Central memory CD4-positive, alpha-beta T cell (primary cell): ENCODE data around the gene RSPH10B.
"Not testable (repeated sequence)": the region's sequence is repeated elsewhere in the genome, so short reads cannot be mapped to it uniquely, and the experiment has no call there.

Source experiments
- DNase-seq: peaks from one replicate; pipeline ENCODE4 v3.0.0; 2022
- total RNA-seq, 3 experiments: gene quantifications; one replicate each; lab custom pipeline; 2026; lab: John Stamatoyannopoulos, UW

RSPH10B gene
- total RNA-seq, result 0.05 to 0.19 (median 0.07) reads per million in 3 experiments

- not testable (repeated sequence) for DNase-seq
Measured at GRCh38 chr7:5970347-5970911, at the start of gene RSPH10B. TSS of gene RSPH10B (minus strand) at chr7:5970689. CDS start at chr7:5967116, 3,573 bp downstream.

- DNase-seq, result no peak
Measured at GRCh38 chr7:6016653-6016966, 46.1 kb upstream of the RSPH10B start.

- DNase-seq, result no peak
Measured at GRCh38 chr7:6015917-6016652, 45.6 kb upstream of the RSPH10B start.

DNA sequence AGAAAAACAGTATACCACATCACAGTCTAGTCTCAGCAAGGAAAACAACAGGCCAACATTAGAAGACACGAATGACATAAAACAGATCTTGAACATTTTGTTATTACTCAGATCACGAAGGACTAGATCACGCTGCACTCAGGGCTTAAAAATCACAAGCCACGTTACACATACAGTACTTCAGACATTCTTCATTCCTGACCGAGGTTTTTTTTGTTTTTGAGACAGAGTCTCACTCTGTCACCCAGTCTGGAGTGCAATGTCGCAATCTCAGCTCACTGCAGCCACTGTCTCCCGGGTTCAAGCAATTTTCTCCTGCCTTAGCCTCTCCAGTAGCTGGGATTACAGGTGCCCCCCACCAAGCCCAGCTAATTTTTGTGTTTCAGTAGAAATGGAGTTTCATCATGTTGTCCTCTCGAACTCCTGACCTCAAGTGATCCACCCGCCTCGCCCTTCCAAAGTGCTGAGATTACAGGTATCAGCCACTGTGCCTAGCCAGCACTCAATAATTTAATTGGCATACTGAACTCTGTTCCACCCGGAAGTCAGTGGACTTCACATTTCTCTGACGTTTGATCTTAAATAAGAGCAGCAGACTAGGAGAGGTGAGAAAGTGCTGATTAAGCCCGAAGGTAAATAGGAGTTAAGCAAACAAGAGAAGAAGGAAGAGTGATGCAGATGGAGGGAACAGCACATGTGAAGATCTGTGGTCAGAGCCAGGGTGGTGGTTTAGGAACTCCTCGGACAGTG lies 42.0 kb upstream of the RSPH10B start:
- no peak for DNase-seq

GRCh38 chr7:6011541-6011940 lies 41.1 kb upstream of the RSPH10B start:
- DNase-seq, result no peak

DNA sequence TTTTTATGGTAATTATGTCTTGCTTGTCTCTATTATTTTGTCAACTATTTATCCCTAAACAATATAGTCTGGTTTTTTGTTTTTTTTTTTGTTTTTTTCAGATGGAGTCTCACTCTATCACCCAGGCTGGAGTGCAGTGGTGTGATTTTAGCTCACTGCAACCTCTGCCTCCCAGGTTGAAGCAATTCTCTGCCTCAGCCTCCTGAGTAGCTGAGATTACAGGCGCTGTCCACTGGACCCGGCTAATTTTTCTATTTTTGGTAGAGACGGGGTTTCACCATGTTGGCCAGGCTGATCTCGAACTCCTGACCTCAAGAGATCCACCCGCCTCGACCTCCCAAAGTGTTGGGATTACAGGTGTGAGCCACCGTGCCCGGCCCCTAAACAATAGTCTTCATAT lies 39.9 kb upstream of the RSPH10B start:
- not testable (repeated sequence) for DNase-seq

- DNase-seq, result peak; percentile 94
Measured at GRCh38 chr7:6008668-6009611, 38.5 kb upstream of the RSPH10B start, which contains the start of the genes AIMP2 and PMS2. TSS of gene AIMP2 (plus strand) at chr7:6009272. CDS start at chr7:6009364, 92 bp downstream. TSS of gene PMS2 (minus strand) at chr7:6009049. CDS start at chr7:6009019, 30 bp downstream.

DNA sequence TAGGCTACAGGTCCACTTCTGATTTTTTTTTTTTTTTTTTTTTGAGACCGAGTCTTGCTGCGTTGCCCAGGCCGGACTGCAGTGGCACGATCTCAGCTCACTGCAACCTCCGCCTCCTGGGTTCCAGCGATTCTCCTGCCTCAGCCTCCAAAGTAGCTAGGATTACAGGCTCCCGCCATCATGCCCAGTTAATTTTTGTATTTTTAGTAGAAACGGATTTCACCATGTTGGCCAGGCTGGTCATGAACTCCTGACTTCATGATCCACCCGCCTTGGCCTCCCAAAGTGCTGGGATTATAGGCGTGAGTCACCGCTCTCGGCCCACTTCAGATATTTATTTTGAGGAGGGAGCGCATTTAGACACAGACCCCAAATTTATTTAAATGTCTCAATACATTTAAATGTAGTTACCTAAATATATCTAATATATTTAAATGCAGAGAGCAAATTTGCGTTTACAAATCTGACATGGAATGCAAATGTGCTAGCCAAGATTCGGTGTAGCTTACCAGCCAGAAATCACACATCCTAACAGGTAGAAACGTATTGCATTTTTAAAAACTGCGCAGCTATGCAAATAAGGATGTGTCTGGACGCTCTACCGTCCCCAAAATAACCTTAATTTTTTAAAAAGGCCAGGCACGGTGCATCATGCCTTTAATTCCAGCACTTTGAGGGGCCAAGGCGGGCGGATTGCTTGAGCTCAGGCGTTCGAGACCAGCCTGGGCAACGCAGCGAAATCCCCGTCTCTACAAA lies 37.5 kb upstream of the RSPH10B start:
- not testable (repeated sequence) for DNase-seq

DNA sequence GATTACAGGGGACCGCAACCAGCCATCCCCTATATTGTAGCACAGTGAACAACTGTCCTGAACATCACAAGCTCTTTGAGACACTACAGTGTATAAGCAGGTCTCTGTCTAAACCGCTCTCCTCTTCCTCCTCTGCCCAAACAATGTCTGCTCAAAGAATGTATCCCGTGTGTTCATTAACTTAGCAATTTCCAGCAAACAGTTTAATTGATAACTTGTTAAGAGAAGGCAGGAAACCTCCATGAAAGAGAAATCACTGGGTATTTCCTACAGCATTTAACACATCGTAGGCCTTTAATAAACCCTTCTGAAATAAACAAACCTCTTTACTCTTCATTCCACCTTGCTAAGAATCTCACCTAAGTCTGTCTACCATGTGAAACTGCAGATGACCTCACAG lies 36.9 kb upstream of the RSPH10B start:
- DNase-seq, result no peak

DNA sequence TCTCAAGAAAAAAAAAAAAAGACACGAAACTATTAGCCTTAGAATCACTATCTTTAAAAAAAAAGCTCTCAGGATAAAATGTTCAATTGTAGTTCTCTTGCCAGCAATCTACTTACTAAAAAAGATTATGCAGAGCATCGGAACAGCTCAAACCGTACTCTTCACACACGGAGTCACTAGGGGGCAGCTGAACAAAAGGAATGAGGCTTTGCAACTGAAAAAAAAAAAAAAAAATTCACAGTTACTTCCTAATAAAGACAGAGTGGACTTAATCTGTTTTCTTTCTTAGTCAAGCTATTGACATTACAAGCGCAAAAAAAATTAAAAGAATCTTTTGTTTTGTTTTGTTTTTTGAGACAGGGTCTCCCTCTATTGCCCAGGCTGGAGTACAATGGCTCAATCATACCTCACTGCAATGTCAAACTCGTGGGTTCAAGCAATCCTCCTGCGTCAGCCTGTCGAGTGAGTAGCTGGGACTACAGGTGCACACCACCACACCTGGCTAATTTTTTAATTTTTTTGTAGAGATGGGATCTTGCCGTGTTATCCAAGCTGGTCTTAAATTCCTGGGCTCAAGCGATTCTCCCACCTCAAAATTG lies 26.8 kb upstream of the RSPH10B start:
- DNase-seq, result peak; percentile 50

DNA sequence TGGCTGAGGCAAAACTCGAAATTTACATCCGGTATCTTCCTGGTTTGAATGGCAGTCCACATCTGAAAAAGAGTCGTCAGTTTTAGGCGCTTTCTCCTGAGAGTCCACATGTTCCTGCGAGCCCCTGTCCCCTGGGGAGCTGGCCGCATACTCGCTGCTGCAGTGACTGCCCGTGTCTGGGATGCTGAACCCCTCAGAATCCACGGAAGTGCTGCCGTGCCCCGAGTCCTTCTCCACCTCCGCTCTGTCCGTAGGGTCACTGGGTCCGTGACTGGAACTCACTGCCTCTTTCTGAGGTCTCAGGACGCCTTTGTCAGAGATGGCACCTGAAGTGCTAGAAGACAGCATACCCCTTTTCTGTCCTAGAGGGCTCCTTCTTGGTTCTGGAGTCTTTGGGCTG lies 16.6 kb upstream of the RSPH10B start:
- DNase-seq, result not testable (repeated sequence)

DNA sequence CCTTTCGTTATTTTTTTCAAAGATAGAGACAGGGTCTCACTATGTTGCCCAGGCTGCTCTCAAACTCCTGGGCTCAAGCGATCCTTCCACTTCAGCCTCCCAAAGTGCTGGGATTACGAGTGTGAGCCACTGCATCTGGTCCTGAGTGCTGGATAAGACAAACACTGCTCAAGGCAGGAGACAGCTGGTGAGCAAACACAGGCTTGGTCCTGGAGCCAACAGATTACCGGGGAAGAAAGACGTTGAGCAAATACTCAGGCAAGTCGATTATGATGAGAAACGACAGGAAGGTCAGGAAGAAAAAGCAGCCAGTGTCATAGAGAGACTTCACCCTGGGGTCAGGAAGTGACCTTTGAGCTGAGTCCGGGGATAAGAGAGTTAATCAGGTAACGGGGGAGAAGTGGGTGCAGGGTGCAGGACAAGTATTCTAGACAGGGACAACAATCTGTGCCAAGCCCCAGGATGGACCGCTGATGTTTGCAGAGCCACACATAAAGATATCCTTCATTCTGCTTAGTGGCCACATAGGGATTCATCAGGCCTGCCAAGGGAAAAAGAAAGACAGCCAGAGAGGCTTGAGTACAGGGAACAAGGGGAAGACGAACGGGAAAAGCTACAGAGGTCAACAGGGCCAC lies 9.3 kb upstream of the RSPH10B start:
- not testable (repeated sequence) for DNase-seq

DNA sequence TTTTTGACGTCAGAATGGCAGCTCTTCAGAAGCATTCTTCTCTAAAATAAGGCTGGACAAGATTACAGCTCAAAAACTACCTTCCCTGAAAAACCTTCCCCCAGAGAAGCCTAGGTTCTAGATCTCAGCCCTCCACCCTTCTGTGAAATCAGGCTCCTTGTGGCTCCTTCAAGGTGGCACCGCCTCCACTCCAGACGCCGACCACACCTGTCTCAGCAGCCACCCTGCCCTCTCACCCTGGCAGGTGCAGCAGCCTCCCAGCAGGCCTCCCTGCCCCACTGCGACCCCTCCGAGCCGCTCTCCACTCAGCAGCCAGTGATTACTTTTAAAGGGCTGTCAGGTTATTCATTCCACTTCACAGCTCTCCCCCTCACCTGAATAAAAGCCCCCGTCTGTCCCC lies 3.1 kb upstream of the RSPH10B start:
- not testable (repeated sequence) for DNase-seq

- not testable (repeated sequence) for DNase-seq
Measured at GRCh38 chr7:5963810-5964209, 6.7 kb downstream of the RSPH10B start.

GRCh38 chr7:5963205-5963604 lies 7.3 kb downstream of the RSPH10B start:
- DNase-seq, result not testable (repeated sequence)

GRCh38 chr7:5934945-5935450 lies 35.5 kb downstream of the RSPH10B start:
- DNase-seq, result not testable (repeated sequence)

DNA sequence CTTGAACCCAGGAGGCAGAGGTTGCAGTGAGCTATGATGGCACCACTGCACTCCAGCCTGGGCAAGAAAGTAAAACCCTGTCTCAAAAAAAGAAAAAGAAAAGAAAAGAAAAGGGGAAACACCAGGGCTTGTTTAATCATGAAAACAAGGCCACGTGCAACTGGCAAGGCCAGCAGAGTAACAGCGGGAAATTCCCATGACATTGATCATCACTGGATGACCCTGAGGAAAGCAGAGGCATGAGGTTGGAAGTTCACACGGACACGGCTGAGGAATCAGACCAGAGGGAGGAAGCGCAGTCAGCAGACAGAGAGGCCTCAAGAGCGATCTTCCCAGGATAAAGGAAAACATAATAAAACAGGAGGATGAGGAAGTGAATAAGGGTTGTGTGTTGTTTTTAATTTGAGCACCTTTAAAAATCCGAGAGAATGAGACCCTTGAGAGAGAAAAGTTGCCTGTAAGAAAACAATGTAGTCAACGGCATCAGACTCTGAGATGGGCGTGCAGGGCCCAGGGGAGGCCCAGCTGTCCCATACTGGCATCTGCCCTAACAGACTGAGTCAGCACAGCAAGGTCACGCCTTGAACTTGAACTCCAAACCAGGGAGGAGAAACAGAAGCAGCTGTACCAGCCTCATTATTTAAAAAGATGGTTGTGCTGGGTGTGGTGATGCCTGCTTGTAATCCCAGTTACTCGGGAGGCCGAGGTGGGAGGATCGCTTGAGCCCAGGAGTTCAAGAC lies 38.4 kb downstream of the RSPH10B start:
- not testable (repeated sequence) for DNase-seq

DNA sequence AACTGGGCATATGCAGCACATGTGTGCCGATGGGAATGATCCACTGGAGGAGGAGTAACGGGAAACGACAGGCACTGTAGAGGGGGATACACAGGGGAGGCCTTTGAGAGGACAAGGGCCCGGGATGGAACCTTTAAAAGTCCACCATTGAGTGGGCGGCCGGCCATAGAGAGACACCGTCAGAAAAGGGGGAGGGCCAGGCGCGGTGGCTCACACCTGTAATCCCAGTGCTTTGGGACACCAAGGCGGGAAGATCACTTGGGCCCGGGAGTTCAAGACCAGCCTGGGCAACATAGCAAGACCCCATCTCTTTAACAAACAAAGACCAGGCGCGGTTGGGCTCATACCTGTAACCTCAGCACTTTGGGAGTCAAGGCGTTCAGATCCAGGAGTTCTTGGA lies 39.2 kb downstream of the RSPH10B start:
- not testable (repeated sequence) for DNase-seq

GRCh38 chr7:5930290-5930689 lies 40.2 kb downstream of the RSPH10B start:
- DNase-seq, result not testable (repeated sequence)
